Prostate gland (tissue), 2 donors: ENCODE measurements around the gene CAT. TPM values are rescaled to one million over a fixed set of nuclear protein-coding genes. Genes with fewer than 3 reads are reported as not detected.

ENCODE experiments used
- DNase-seq: peaks from one replicate; pipeline ENCODE4 v3.0.0-alpha.2; 2019; ENCODE audit warnings: low spot score
- H3K27ac ChIP-seq, 2 donors: fragments of 200-600 bp; sonication (generic); 2 replicates each; pipeline ENCODE4 v1.5.1; 2017 to 2019
- H3K27me3 ChIP-seq: fragments of 200-600 bp; sonication (generic); replicated peaks from 2 replicates; pipeline ENCODE4 v1.5.1; 2019; ENCODE audit not compliant: insufficient read depth
- H3K36me3 ChIP-seq, 2 donors: fragments of 200-600 bp; sonication (generic); 1 replicate in 1 of 2; 2 replicates in 1 of 2; pipeline versions ENCODE4 v1.5.1 to v1.8.1; 2017 to 2019
- H3K4me1 ChIP-seq: fragments of 200-600 bp; sonication (generic); replicated peaks from 2 replicates; pipeline ENCODE4 v1.5.1; 2019
- H3K4me3 ChIP-seq, 2 donors: fragments of 200-600 bp; sonication (generic); 2 replicates each; pipeline ENCODE4 v1.5.1; 2017 to 2019
- H3K9me3 ChIP-seq: fragments of 200-600 bp; sonication (generic); 2 replicates; pipeline ENCODE4 v1.5.1; 2017
- CTCF ChIP-seq, 4 experiments: fragments of 200-600 bp in 2 of 4; fragments of 450-650 bp in 2 of 4; sonication (generic) in 2 of 4; IDR thresholded peaks; 1 replicate in 3 of 4; 2 replicates in 1 of 4; pipeline ENCODE4 v1.5.1; 2016 to 2019; ENCODE audit warnings: antibody characterized with exemption in 4 of 4, mild to moderate bottlenecking in 2 of 4, moderate library complexity in 2 of 4
- POLR2A ChIP-seq: fragments of 450-650 bp; IDR thresholded peaks from one replicate; pipeline ENCODE4 v1.6.1; 2016; ENCODE audit warnings: antibody characterized with exemption, mild to moderate bottlenecking
- POLR2AphosphoS5 ChIP-seq: sonication (generic); formaldehyde crosslinking; IDR thresholded peaks from one replicate; pipeline ENCODE4 v1.6.1; 2017; ENCODE audit warnings: antibody characterized with exemption
- WGBS: methylation state at CpG from one replicate; pipeline ENCODE4 v1.1.5; 2018; 5-methylcytosine and 5-hydroxymethylcytosine counted together
- intact Hi-C: fragments of 100-400 bp; cut with DNase I; formaldehyde crosslinking; loops from one replicate; pipeline ENCODE4 v1.14.2; 2022
- total RNA-seq, 2 donors: library from RNA; depleted of rRNA; stranded (reverse); fragments of >200 nt; gene quantifications; one replicate each; pipeline ENCODE4 v1.1.0, GENCODE V29; 2016

The CAT gene
- total RNA-seq, 2 donors from 2014 or later: 67.3 to 167 TPM

GRCh38 chr11:34473603-34474169, 35.0 kb downstream of the CAT start:
- Histone ChIP-seq H3K36me3 (no peaks in the 10 kb centered on the region), H3K4me1 (no peaks in the 10 kb centered on the region), H3K4me3 (no peak overlapping the region), H3K9me3 (no peaks in the 10 kb centered on the region), H3K27ac (no peak overlapping the region), H3K27me3 (no peaks in the 10 kb centered on the region)
- no peak for DNase-seq
- WGBS: 94% methylated on average over 4 of the region's 4 CpGs
- TF ChIP-seq CTCF (IDR thresholded peaks at IDR 0.05) (no peak), POLR2A (no peak), POLR2AphosphoS5 (no peak)
- intact Hi-C loops: no loop called here

DNA sequence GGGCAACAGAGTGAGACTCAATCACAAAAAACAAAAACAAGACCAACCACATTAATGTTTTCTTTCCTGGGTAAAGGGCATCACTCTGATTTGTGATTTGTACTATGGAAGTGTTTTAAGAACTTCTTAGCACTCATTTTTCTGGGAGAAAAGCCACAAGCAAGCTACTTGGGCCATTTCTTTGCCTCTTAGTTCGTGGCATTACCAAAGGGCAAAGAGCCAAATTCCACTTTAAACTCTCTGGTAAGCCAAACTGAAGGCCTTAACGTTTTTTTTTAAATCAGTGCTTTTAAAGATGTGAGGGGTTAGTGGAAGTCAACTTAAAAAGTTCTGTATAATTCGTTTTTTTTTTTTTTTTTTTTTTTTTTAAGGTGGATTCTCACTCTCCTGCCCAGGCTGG, 36.9 kb downstream of the CAT start:
- TF ChIP-seq CTCF (IDR thresholded peaks at IDR 0.05) (no peak), POLR2AphosphoS5 (no peak), POLR2A (no peak)
- no peak overlapping the region for H3K27ac ChIP-seq
- no peaks in the 10 kb centered on the region for H3K9me3 ChIP-seq
- intact Hi-C loops: no loop called here
- no peaks in the 10 kb centered on the region for H3K27me3 ChIP-seq
- H3K36me3 ChIP-seq: no peaks in the 10 kb centered on the region
- no peak overlapping the region for H3K4me3 ChIP-seq
- WGBS: 36% methylated on average over 3 of the region's 3 CpGs
- peaks cover 5% of the 10 kb centered on the region for H3K4me1 ChIP-seq
- DNase-seq: no peak

GRCh38 chr11:34476849-34477248, 38.1 kb downstream of the CAT start:
- Histone ChIP-seq H3K36me3 (no peaks in the 10 kb centered on the region), H3K27me3 (no peaks in the 10 kb centered on the region), H3K4me1 (peaks cover 9% of the 10 kb centered on the region), H3K4me3 (no peak overlapping the region), H3K9me3 (no peaks in the 10 kb centered on the region), H3K27ac (no peak overlapping the region)
- WGBS: 88% methylated on average over 4 of the region's 4 CpGs
- intact Hi-C loops: no loop called here
- DNase-seq: no peak
- TF ChIP-seq CTCF (IDR thresholded peaks at IDR 0.05) (no peak), POLR2AphosphoS5 (no peak), POLR2A (no peak)

- intact Hi-C loops: no loop called here
- TF ChIP-seq CTCF (IDR thresholded peaks at IDR 0.05) (no peak), POLR2AphosphoS5 (no peak)
- Histone ChIP-seq H3K4me3 (no peak overlapping the region), H3K4me1 (peaks cover 9% of the 10 kb centered on the region), H3K27ac (no peak overlapping the region), H3K9me3 (no peaks in the 10 kb centered on the region), H3K36me3 (no peaks in the 10 kb centered on the region), H3K27me3 (no peaks in the 10 kb centered on the region)
- DNase-seq: no peak
- WGBS: 66% methylated on average over 8 of the region's 8 CpGs
These were observed 40.3 kb downstream of the CAT start for GRCh38 chr11:34478845-34479663.

GRCh38 chr11:34480314-34480713, 41.6 kb downstream of the CAT start:
- Histone ChIP-seq H3K4me3 (no peak overlapping the region), H3K4me1 (peaks cover 9% of the 10 kb centered on the region), H3K27me3 (no peaks in the 10 kb centered on the region), H3K9me3 (no peaks in the 10 kb centered on the region), H3K36me3 (no peaks in the 10 kb centered on the region), H3K27ac (no peak overlapping the region)
- intact Hi-C loops: no loop called here
- TF ChIP-seq POLR2A (no peak), POLR2AphosphoS5 (peak; percentile 21), CTCF (IDR thresholded peaks at IDR 0.05) (no peak)
- peak; percentile 30 for DNase-seq
- 12% methylated on average over 3 of the region's 3 CpGs for WGBS
